ENCODE measurements around the gene CTAGE1. TPM values are rescaled to one million over a fixed set of nuclear protein-coding genes. Genes with fewer than 3 reads are reported as not detected.
A peak's percentile ranks its signal among the peaks of the same experiment; 100 is the strongest.
"Not testable (repeated sequence)": the region's sequence is repeated elsewhere in the genome, so short reads cannot be mapped to it uniquely, and the experiment has no call there.

Gene CTAGE1
- polyA plus RNA-seq, 5 donors: 0.04 to 0.08 TPM; not detected in 3

GRCh38 chr18:22434973-22435608, 17.4 kb upstream of the CTAGE1 start:
- no peak for DNase-seq

- no peak for DNase-seq
Observed at GRCh38 chr18:22433956-22434355, 16.2 kb upstream of the CTAGE1 start.

GRCh38 chr18:22432657-22433137, 15.0 kb upstream of the CTAGE1 start:
- DNase-seq: no peak

- DNase-seq: no peak
Observed at GRCh38 chr18:22429564-22429963, 11.8 kb upstream of the CTAGE1 start.

- DNase-seq: no peak
Observed at GRCh38 chr18:22428672-22429071, 11.0 kb upstream of the CTAGE1 start.

GRCh38 chr18:22427822-22428549, 10.3 kb upstream of the CTAGE1 start:
- DNase-seq: no peak

GRCh38 chr18:22424565-22424963, 6.8 kb upstream of the CTAGE1 start:
- DNase-seq: no peak

GRCh38 chr18:22423878-22424564, 6.3 kb upstream of the CTAGE1 start:
- no peak for DNase-seq

- DNase-seq: peak in 1 of 2 donors; percentile 48
Observed at GRCh38 chr18:22422909-22423548, 5.3 kb upstream of the CTAGE1 start.

- DNase-seq: no peak
Observed at GRCh38 chr18:22420652-22421051, 2.9 kb upstream of the CTAGE1 start.

GRCh38 chr18:22412176-22412911, 5.4 kb downstream of the CTAGE1 start:
- DNase-seq: no peak

GRCh38 chr18:22411446-22411845, 6.3 kb downstream of the CTAGE1 start:
- no peak for DNase-seq

- no peak for DNase-seq
Observed at GRCh38 chr18:22410126-22410525, 7.6 kb downstream of the CTAGE1 start.

GRCh38 chr18:22409445-22409844, 8.3 kb downstream of the CTAGE1 start:
- no peak for DNase-seq

- DNase-seq: no peak
Observed at GRCh38 chr18:22408059-22408458, 9.7 kb downstream of the CTAGE1 start.

GRCh38 chr18:22405142-22405541, 12.6 kb downstream of the CTAGE1 start:
- DNase-seq: no peak

GRCh38 chr18:22403950-22404349, 13.8 kb downstream of the CTAGE1 start:
- DNase-seq: no peak

GRCh38 chr18:22399949-22400348, 17.8 kb downstream of the CTAGE1 start:
- DNase-seq: no peak

- DNase-seq: no peak
Observed at GRCh38 chr18:22398464-22398863, 19.3 kb downstream of the CTAGE1 start.

GRCh38 chr18:22394428-22394827, 23.3 kb downstream of the CTAGE1 start:
- DNase-seq: no peak

- not testable (repeated sequence) for DNase-seq
Observed at GRCh38 chr18:22393164-22393563, 24.6 kb downstream of the CTAGE1 start.
